Psoas muscle (tissue), 8 donors: Measurements from ENCODE around the gene KRT13. TPM values are rescaled to one million over a fixed set of nuclear protein-coding genes. Genes with fewer than 3 reads are reported as not detected.
A peak's percentile ranks its signal among the peaks of the same experiment; 100 is the strongest.

ENCODE experiments used
- ATAC-seq, 4 donors: fragments of 200-7000 bp; cut with Tn5 transposase; one replicate each; pipeline ENCODE4 v1.9.1; 2020; ENCODE audit warnings: moderate library complexity in 3 of 4, mild to moderate bottlenecking in 2 of 4
- DNase-seq, 2 donors: peaks; one replicate each; pipeline ENCODE4 v3.0.0-alpha.2; 2020
- H3K27ac ChIP-seq: fragments of 200-600 bp; one replicate; pipeline ENCODE4 v1.8.0; 2022
- H3K27me3 ChIP-seq, 3 donors: fragments of 200-600 bp in 1 of 3; one replicate each; pipeline versions ENCODE4 v1.6.1 to v1.8.0; 2013 to 2022; ENCODE audit warnings: low read length in 2 of 3, mild to moderate bottlenecking in 2 of 3, moderate library complexity in 1 of 3; ENCODE audit not compliant: insufficient read depth in 3 of 3
- H3K36me3 ChIP-seq, 2 donors: fragments of 200-600 bp in 1 of 2; one replicate each; pipeline versions ENCODE4 v1.6.1 to v1.8.0; 2013 to 2022; ENCODE audit warnings: low read depth in 1 of 2, mild to moderate bottlenecking in 1 of 2, moderate library complexity in 1 of 2; ENCODE audit not compliant: insufficient read depth in 1 of 2
- H3K4me1 ChIP-seq: fragments of 200-600 bp; one replicate; pipeline ENCODE4 v1.8.0; 2022
- H3K4me3 ChIP-seq: fragments of 200-600 bp; one replicate; pipeline ENCODE4 v1.8.0; 2022; ENCODE audit warnings: mild to moderate bottlenecking
- H3K9me3 ChIP-seq: fragments of 200-600 bp; one replicate; pipeline ENCODE4 v1.8.0; 2022
- CTCF ChIP-seq: fragments of 200-600 bp; IDR thresholded peaks from one replicate; pipeline ENCODE4 v1.8.0; 2022; ENCODE audit warnings: antibody characterized with exemption
- WGBS, 3 donors: extraction: QIAGEN DNeasy Blood & Tissue Kit; methylation state at CpG; one replicate each; pipeline versions ENCODE4 v1.1.6 to v1.1.7; 2013; 5-methylcytosine and 5-hydroxymethylcytosine counted together
- intact Hi-C, 2 donors: fragments of 100-400 bp; cut with DNase I; formaldehyde crosslinking; loops; one replicate each; pipeline versions ENCODE4 v1.11.0 to v1.14.2; 2022
- polyA plus RNA-seq, 3 donors: library from polyadenylated mRNA; stranded (reverse); fragments of 200-250 nt; gene quantifications; one replicate each; pipeline ENCODE4 v1.2.3, GENCODE V29; 2013
- total RNA-seq, 4 donors: library from RNA; stranded (reverse); fragmentation: NEBNext Ultra II Directional in 2 of 4; extraction: Animal tissue kit (Norgen Biotek cat#: 25700) in 2 of 4; gene quantifications; one replicate each; pipeline versions ENCODE4 v1.2.1 to v1.2.4, GENCODE V29; 2021 to 2023
- donor health status: healthy with polysubstance abuse.
- donor health status: DM: no; HTN: no; CAD: no; lungs with moderate emphysema.
- donor health status: Bipolar disorder and iron deficiency.
- donor health status: healthy.
- donor health status: DM: yes; HTN: yes; CAD: no.
- donor health status: DM: no; HTN: no; CAD: no.
- donor health status: DM: no; HTN: no; CAD: no.
- donor health status: DM: yes; HTN: yes; CAD: no.

The KRT13 gene
- total and polyA plus RNA-seq, 7 donors: 0.13 to 3.3 (median 2.7) TPM; not detected in 2

- Histone ChIP-seq H3K27ac (no peak overlapping the region), H3K27me3 (peaks cover 0 to 35% (median 24%) of the 10 kb centered on the region in 3 donors), H3K9me3 (no peaks in the 10 kb centered on the region), H3K4me3 (no peak overlapping the region), H3K4me1 (peaks cover 3% of the 10 kb centered on the region), H3K36me3 (no peaks in the 10 kb centered on the region)
- intact Hi-C loops: no loop called here
- WGBS, 3 donors: 55 to 64% (median 60%) methylated on average over 4 of the region's 4 CpGs
- ATAC-seq: no peak
- TF ChIP-seq CTCF: no peak
- no peak for DNase-seq
These were observed 17.8 kb upstream of the KRT13 start for GRCh38 chr17:41523225-41523593.

- TF ChIP-seq CTCF: no peak
- ATAC-seq: no peak
- Histone ChIP-seq H3K4me1 (no peaks in the 10 kb centered on the region), H3K36me3 (no peaks in the 10 kb centered on the region), H3K4me3 (no peak overlapping the region), H3K27ac (no peak overlapping the region), H3K9me3 (no peaks in the 10 kb centered on the region), H3K27me3 (peaks cover 0 to 29% (median 20%) of the 10 kb centered on the region in 3 donors)
- WGBS, 3 donors: 82 to 86% (median 84%) methylated on average over 12 of the region's 12 CpGs
- no peak for DNase-seq
- intact Hi-C loops: no loop called here
These were observed 17.2 kb upstream of the KRT13 start for GRCh38 chr17:41522301-41523224.

- ATAC-seq: peak in 1 of 4 donors; percentile 11
- WGBS, 3 donors: 69 to 77% (median 69%) methylated on average over 6 of the region's 6 CpGs
- Histone ChIP-seq H3K9me3 (no peaks in the 10 kb centered on the region), H3K36me3 (no peaks in the 10 kb centered on the region), H3K27ac (no peak overlapping the region), H3K4me1 (no peaks in the 10 kb centered on the region), H3K4me3 (no peak overlapping the region), H3K27me3 (peaks cover 0 to 21% (median 13%) of the 10 kb centered on the region in 3 donors)
- no peak for TF ChIP-seq CTCF
- intact Hi-C loops: no loop called here
- no peak for DNase-seq
These were observed 16.3 kb upstream of the KRT13 start for GRCh38 chr17:41521574-41522261.

GRCh38 chr17:41520821-41521521 lies 15.6 kb upstream of the KRT13 start:
- WGBS, 3 donors: 31 to 39% (median 32%) methylated on average over 10 of the region's 10 CpGs
- no peaks in the 10 kb centered on the region for H3K36me3 ChIP-seq
- TF ChIP-seq CTCF: no peak
- H3K27me3 ChIP-seq: peaks cover 0 to 14% (median 13%) of the 10 kb centered on the region in 3 donors
- H3K4me1 ChIP-seq: no peaks in the 10 kb centered on the region
- H3K27ac ChIP-seq: no peak overlapping the region
- DNase-seq (no peak), ATAC-seq (no peak)
- intact Hi-C loops: no loop called here
- no peak overlapping the region for H3K4me3 ChIP-seq
- no peaks in the 10 kb centered on the region for H3K9me3 ChIP-seq
